Endodermal cell (in vitro differentiated cells): ENCODE results near the gene EEFSEC. TPM values are rescaled to one million over a fixed set of nuclear protein-coding genes. Genes with fewer than 3 reads are reported as not detected.

ENCODE experiments used
- DNase-seq: peaks from one replicate; pipeline ENCODE4 v3.0.0-alpha.2; 2017
- H3K27ac ChIP-seq: 2 replicates; pipeline ENCODE4 v1.5.1; 2013; ENCODE audit warnings: mild to moderate bottlenecking, low read depth, low read length, moderate library complexity
- H3K27me3 ChIP-seq: 2 replicates; pipeline ENCODE4 v1.6.1; 2013; ENCODE audit warnings: mild to moderate bottlenecking, low read length, moderate library complexity; ENCODE audit not compliant: insufficient read depth, control insufficient read depth, poor library complexity, severe bottlenecking
- H3K36me3 ChIP-seq: 2 replicates; pipeline ENCODE4 v1.7.0; 2013; ENCODE audit warnings: mild to moderate bottlenecking, low read length, moderate library complexity; ENCODE audit not compliant: control insufficient read depth, insufficient read depth
- H3K4me1 ChIP-seq: one replicate; pipeline ENCODE4 v1.7.0; 2013; ENCODE audit warnings: low read length; ENCODE audit not compliant: control insufficient read depth, insufficient read depth
- H3K4me3 ChIP-seq: 2 replicates; pipeline ENCODE4 v1.5.1; 2013; ENCODE audit warnings: mild to moderate bottlenecking, low read length, moderate library complexity
- H3K9ac ChIP-seq: 2 replicates; pipeline ENCODE4 v1.6.1; 2013; ENCODE audit warnings: mild to moderate bottlenecking, low read length, moderate library complexity; ENCODE audit not compliant: poor library complexity, severe bottlenecking; ENCODE audit errors: extremely low read depth
- H3K9me3 ChIP-seq: 2 replicates; pipeline ENCODE4 v1.6.1; 2013; ENCODE audit warnings: mild to moderate bottlenecking, low read length, moderate library complexity; ENCODE audit not compliant: control insufficient read depth
- H3K27ac Mint-ChIP-seq: 2 replicates; pipeline ENCODE4 v1.8.0; 2020; ENCODE audit warnings: mixed read lengths
- H3K27me3 Mint-ChIP-seq: 2 replicates; pipeline ENCODE4 v1.8.0; 2021; ENCODE audit warnings: mild to moderate bottlenecking, mixed read lengths; ENCODE audit not compliant: insufficient read depth
- H3K36me3 Mint-ChIP-seq: 2 replicates; pipeline ENCODE4 v1.8.0; 2020; ENCODE audit warnings: low read depth, mixed read lengths
- H3K4me1 Mint-ChIP-seq: 2 replicates; pipeline ENCODE4 v1.8.0; 2020; ENCODE audit warnings: mixed read lengths
- H3K4me3 Mint-ChIP-seq: 2 replicates; pipeline ENCODE4 v1.8.0; 2020; ENCODE audit warnings: mild to moderate bottlenecking, moderate library complexity, mixed read lengths
- H3K9me3 Mint-ChIP-seq: 2 replicates; pipeline ENCODE4 v1.8.0; 2020; ENCODE audit warnings: mild to moderate bottlenecking, mixed read lengths
- CTCF ChIP-seq: fragments of 200-600 bp; sonication (generic); conservative IDR thresholded peaks from 2 replicates; pipeline ENCODE4 v1.5.0; 2021; ENCODE audit warnings: antibody characterized with exemption, mild to moderate bottlenecking
- WGBS, 2 experiments: methylation state at CpG; one replicate each; pipeline versions ENCODE4 v1.1.5 to v1.1.7; 2013; ENCODE audit warnings: missing lambda C conversion rate in 2 of 2, mixed read lengths in 1 of 2; ENCODE audit not compliant: insufficient coverage in 1 of 2, insufficient read length in 1 of 2; 5-methylcytosine and 5-hydroxymethylcytosine counted together
- total RNA-seq, 2 donors: library from RNA; stranded (reverse); fragmentation: NEBNext Ultra II Directional in 1 of 2; extraction: Animal tissue kit (Norgen Biotek cat#: 25700) in 1 of 2; gene quantifications; 2 replicates in 1 of 2; 3 replicates in 1 of 2; pipeline ENCODE4 v1.2.1, GENCODE V29; 2021

EEFSEC gene
- total RNA-seq, 2 donors from 2014 or later, result 11.9 to 15.8 TPM

- Mint-ChIP-seq H3K4me1 (peaks cover 22% of the 10 kb centered on the region), H3K27ac (no peak overlapping the region)
Observed at GRCh38 chr3:128340198-128340903, 187.1 kb downstream of the EEFSEC start.

DNA sequence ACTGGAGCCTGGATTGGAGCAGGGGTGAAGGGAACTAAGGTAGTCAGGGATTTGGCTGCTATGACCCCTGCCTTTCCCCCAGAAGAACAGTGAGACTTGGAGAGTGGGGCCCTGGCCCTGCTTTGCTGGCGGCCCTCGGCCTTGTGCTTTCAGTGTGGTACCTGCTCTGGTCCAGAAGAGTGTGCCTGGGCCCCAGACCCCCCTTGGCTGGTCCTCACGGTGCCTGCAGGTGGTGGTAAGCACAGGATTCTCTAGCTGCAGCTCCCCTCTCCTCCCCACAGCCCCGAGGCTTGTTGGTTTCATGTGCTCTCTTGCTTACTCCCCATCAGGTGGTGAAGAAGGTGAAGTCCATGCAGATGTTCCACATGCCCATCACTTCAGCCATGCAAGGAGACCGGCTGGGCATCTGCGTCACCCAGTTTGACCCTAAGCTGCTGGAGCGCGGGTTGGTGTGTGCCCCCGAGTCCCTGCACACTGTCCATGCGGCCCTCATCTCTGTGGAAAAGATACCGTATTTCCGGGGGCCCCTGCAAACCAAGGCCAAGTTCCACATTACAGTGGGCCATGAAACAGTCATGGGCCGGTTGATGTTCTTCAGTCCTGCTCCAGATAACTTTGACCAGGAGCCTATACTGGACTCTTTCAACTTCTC, 187.7 kb downstream of the EEFSEC start:
- 91 to 98% methylated on average over 11 to 13 of the region's 13 CpGs for WGBS, 2 experiments
- H3K4me1 Mint-ChIP-seq, result peaks cover 18% of the 10 kb centered on the region
- Histone ChIP-seq H3K27me3 (no peaks in the 10 kb centered on the region), H3K27ac (no peak overlapping the region), H3K36me3 (no peaks in the 10 kb centered on the region), H3K9me3 (no peaks in the 10 kb centered on the region), H3K4me3 (no peak overlapping the region), H3K9ac (no peak overlapping the region), H3K4me1 (no peaks in the 10 kb centered on the region)
- H3K27me3 Mint-ChIP-seq, result no peaks in the 10 kb centered on the region
- H3K36me3 Mint-ChIP-seq, result no peaks in the 10 kb centered on the region
- no peak overlapping the region for H3K27ac Mint-ChIP-seq
- no peak for TF ChIP-seq CTCF
- DNase-seq, result no peak
- no peak overlapping the region for H3K4me3 Mint-ChIP-seq
- no peaks in the 10 kb centered on the region for H3K9me3 Mint-ChIP-seq

More at GRCh38 chr3:128340198-128340903, 187.1 kb downstream of the EEFSEC start:
- no peaks in the 10 kb centered on the region for H3K9me3 Mint-ChIP-seq
- no peak for DNase-seq
- no peak overlapping the region for H3K4me3 Mint-ChIP-seq
- H3K27ac ChIP-seq, result no peak overlapping the region
- no peaks in the 10 kb centered on the region for H3K9me3 ChIP-seq
- no peaks in the 10 kb centered on the region for H3K27me3 ChIP-seq
- no peak overlapping the region for H3K9ac ChIP-seq
- H3K4me1 ChIP-seq, result no peaks in the 10 kb centered on the region
- no peak overlapping the region for H3K4me3 ChIP-seq
- H3K27me3 Mint-ChIP-seq, result no peaks in the 10 kb centered on the region
- H3K36me3 Mint-ChIP-seq, result no peaks in the 10 kb centered on the region
- TF ChIP-seq CTCF, result no peak
- 80 to 100% methylated on average over 1 to 2 of the region's 2 CpGs for WGBS, 2 experiments
- H3K36me3 ChIP-seq, result no peaks in the 10 kb centered on the region

DNA sequence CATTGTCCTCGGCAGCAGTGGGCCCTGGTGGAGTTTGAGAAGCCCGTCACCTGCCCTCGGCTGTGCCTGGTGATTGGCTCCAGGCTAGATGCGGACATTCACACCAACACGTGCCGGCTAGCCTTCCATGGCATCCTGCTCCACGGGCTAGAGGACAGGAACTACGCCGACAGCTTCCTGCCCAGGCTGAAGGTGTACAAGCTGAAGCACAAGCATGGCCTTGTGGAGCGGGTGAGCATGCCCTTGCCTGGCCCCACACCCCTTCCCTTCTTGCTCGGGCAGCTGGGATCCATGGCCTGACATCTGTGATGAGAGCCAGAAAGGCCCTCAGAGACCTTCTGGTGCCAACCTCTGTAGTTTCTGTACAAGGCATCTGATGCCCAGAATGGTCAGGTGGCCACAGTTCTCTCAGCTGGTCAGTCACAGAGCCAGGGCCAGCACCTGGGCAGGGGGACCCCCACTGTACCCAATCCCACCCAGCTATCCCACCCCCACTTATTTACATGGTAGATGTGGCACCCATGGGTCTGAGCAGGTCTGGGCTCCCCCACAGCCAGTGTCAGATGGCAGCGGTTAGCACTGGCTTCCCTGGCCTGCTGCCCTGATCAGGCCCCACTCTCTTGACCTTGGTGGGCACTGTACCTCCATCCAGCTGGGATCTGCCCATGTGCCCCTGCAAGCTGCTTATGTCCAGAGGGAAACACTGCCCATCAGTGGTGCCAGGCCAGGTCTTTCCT, 188.5 kb downstream of the EEFSEC start:
- H3K36me3 ChIP-seq, result no peaks in the 10 kb centered on the region
- TF ChIP-seq CTCF, result no peak
- H3K9me3 ChIP-seq, result no peaks in the 10 kb centered on the region
- Mint-ChIP-seq H3K27me3 (no peaks in the 10 kb centered on the region), H3K4me3 (no peak overlapping the region), H3K4me1 (peaks cover 18% of the 10 kb centered on the region), H3K27ac (no peak overlapping the region), H3K9me3 (no peaks in the 10 kb centered on the region), H3K36me3 (no peaks in the 10 kb centered on the region)
- 94% methylated on average over 11 to 12 of the region's 12 CpGs for WGBS, 2 experiments
- no peaks in the 10 kb centered on the region for H3K4me1 ChIP-seq
- no peak for DNase-seq
- no peak overlapping the region for H3K27ac ChIP-seq
- no peaks in the 10 kb centered on the region for H3K27me3 ChIP-seq
- H3K9ac ChIP-seq, result no peak overlapping the region
- no peak overlapping the region for H3K4me3 ChIP-seq
